SJCRH30 (cell line): ENCODE measurements around the gene OTOP3. TPM values are rescaled to one million over a fixed set of nuclear protein-coding genes. Genes with fewer than 3 reads are reported as not detected.

Source experiments
- DNase-seq, 2 experiments: peaks; one replicate each; pipeline ENCODE4 v3.0.0-alpha.2; 2015 to 2020
- H3K27ac ChIP-seq: fragments of 250-450 bp; sonication (Bioruptor Pico); 2 replicates; pipeline ENCODE4 v1.5.1; 2020; ENCODE audit warnings: mild to moderate bottlenecking, moderate library complexity
- H3K27me3 ChIP-seq: fragments of 250-450 bp; sonication (Bioruptor Pico); 2 replicates; pipeline ENCODE4 v1.5.1; 2020; ENCODE audit warnings: mild to moderate bottlenecking, moderate library complexity
- H3K36me3 ChIP-seq: fragments of 250-450 bp; sonication (Bioruptor Pico); 2 replicates; pipeline ENCODE4 v1.5.1; 2020; ENCODE audit warnings: mild to moderate bottlenecking, moderate library complexity
- H3K4me1 ChIP-seq: fragments of 250-450 bp; sonication (Bioruptor Pico); 2 replicates; pipeline ENCODE4 v1.5.1; 2020; ENCODE audit warnings: mild to moderate bottlenecking, moderate library complexity
- H3K4me3 ChIP-seq: fragments of 250-450 bp; sonication (Bioruptor Pico); 2 replicates; pipeline ENCODE4 v1.5.1; 2020; ENCODE audit warnings: mild to moderate bottlenecking, moderate library complexity
- H3K9me3 ChIP-seq: fragments of 250-450 bp; sonication (Bioruptor Pico); replicated peaks from 2 replicates; pipeline ENCODE4 v1.5.1; 2020; ENCODE audit warnings: mild to moderate bottlenecking, moderate library complexity
- total RNA-seq: library from RNA; depleted of rRNA; stranded (reverse); fragments of >200 nt; shearing (Covaris generic); gene quantifications from 2 replicates; pipeline ENCODE4 v1.2.3, GENCODE V29; 2014

Gene OTOP3
- total RNA-seq, 1 experiment from 2014 or later: not detected

DNA sequence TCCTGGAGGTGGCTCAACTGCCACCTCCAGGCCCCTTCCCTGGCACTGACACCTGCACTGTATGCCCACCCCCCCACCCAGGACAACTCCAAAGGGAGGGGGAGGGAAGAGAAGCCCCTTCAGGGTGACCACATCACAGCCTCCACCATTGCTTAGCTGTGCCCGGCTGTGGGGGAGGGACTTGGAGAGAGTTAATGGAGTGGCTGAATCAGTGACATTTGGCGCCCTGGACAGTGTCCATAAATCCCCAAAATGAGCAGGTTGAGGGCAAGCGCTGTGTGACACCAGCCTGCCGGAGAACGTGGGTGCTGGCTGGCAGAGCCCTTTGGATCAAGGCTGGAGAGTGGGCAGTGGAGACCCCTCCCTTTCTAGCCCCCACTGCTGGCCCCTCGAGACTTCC, 13.5 kb upstream of the OTOP3 start:
- no peak for DNase-seq
- Histone ChIP-seq H3K4me1 (0 out of 2 replicates have a peak, but pooled peaks cover 2% of the 10 kb centered on the region), H3K36me3 (no peaks in the 10 kb centered on the region), H3K4me3 (no peak overlapping the region), H3K9me3 (no peaks in the 10 kb centered on the region), H3K27ac (no peak overlapping the region), H3K27me3 (peaks cover 49% of the 10 kb centered on the region)

DNA sequence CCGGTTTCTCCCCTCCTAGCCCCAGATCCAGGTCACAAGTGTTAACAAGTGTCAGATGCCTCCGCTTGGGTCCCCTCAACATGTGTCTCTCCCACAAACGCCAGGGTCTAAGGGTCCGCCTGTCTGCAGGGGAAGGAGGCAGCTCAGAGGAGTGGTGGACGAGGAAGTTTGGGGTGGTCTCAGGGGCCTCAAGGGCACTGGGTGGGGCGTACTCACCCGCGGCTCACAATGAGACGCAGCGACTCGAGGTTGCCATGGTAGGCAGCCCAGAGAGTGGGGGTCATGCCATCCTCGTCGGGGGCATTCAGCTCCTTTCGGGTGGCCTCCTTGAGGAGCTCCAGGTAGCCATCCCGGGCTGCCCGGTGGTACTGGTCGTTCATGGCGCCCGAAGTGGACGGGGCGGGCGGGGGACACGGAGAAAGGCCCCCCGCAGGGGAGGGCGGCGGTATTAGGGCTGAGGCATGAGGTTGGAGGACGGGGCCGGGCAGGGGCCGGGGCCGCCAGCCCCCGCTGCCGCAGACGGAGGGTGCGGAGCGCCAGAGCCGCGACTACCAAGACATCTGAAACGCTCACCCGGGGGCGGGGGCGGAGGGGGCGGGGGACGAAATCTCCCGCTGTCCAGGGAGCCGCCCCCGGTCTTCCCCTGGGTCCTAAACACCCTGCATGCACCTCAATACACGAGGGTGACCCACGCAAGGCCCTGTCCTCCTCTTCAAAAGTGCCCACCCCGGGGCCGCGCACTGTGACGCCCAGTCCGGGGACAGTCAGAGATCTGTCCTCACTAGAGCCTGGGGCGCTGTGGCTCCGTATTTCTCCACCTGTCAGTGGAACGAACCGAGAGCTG, 12.8 kb upstream of the OTOP3 start, which contains the start of gene USH1G:
TSS of gene USH1G (minus strand) at position 562 of the 844 bp plus-strand sequence. CDS start at position 380, 182 bp downstream.
- Histone ChIP-seq H3K4me1 (0 out of 2 replicates have a peak, but pooled peaks cover 2% of the 10 kb centered on the region), H3K36me3 (no peaks in the 10 kb centered on the region), H3K27me3 (peaks cover 49% of the 10 kb centered on the region), H3K27ac (no peak within 1 kb of the TSS), H3K4me3 (no peak within 1 kb of the TSS), H3K9me3 (no peaks in the 10 kb centered on the region)
- peak; percentile 22 to 51 for DNase-seq

DNA sequence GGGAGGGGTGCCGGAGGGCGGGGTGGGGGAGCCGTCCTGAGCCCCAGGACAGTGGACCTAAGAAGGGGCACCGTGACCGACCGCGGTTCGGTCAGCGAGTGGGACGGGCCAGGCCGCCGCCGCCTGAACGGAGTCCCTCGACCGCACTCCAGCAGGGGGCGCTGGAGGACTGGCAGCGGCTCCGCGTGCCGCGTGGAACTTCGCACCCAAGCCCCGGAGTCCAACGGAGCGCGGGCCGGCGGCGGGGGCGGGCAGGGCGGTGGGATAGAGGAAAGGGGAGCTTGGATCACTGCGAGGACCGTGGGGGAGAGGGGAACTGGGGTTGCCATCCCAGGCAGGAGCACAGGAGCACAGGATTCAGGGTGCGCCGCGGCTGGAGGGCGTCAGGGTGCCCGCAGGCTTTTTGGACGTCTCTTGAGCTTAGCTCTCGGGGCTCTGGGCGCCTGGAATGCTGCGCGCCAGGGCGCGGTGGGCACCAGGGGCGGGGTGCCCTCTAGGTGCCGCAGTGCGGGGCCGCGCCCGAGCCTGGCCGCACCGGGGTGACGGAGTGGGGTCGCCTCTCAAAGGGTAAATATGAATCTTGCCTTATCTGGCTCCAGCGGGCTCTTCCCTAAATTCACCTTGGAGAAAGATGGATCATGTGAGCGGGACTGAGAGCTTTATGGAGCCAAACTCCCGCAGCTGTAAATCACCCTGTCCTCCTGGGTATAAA, 12.0 kb upstream of the OTOP3 start:
- H3K36me3 ChIP-seq: no peaks in the 10 kb centered on the region
- H3K4me1 ChIP-seq: 0 out of 2 replicates have a peak, but pooled peaks cover 2% of the 10 kb centered on the region
- peak in 1 of 2 experiments; percentile 24 for DNase-seq
- H3K9me3 ChIP-seq: no peaks in the 10 kb centered on the region
- H3K27me3 ChIP-seq: peaks cover 49% of the 10 kb centered on the region
- no peak overlapping the region for H3K4me3 ChIP-seq
- H3K27ac ChIP-seq: no peak overlapping the region

DNA sequence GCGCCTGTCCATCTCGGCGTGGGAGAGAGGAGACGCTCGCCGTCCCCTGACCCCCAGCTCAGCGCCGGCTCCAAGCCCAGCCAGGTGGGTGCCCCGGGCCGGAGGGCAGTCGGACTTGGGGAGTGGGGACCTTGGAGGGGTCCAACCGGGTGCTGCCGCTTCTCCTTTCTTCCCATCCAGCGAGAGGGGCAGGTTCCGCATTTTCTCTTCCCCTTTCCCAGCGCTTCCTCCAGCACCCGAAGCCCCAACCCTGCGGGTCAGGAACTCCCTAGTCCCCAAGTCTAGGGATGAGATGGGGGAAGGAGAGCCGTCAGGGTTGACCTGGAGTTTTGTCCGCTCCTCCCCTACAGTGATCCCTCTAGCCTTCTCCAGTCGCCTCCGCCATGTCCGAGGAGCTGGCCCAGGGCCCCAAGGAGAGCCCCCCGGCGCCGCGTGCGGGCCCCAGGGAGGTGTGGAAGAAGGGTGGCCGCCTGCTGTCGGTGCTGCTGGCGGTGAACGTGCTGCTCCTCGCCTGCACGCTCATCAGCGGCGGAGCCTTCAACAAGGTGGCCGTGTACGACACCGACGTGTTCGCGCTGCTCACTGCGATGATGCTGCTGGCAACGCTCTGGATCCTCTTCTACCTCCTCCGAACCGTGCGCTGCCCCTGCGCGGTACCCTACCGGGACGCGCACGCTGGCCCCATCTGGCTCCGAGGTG, 11.3 kb upstream of the OTOP3 start, which contains the start of gene OTOP2:
TSS of gene OTOP2 (plus strand) at position 24 of the 699 bp plus-strand sequence. CDS start at position 384, 360 bp downstream.
- no peak within 1 kb of the TSS for H3K4me3 ChIP-seq
- no peak for DNase-seq
- no peaks in the 10 kb centered on the region for H3K9me3 ChIP-seq
- peaks cover 50% of the 10 kb centered on the region for H3K27me3 ChIP-seq
- H3K27ac ChIP-seq: no peak within 1 kb of the TSS
- 0 out of 2 replicates have a peak, but pooled peaks cover 2% of the 10 kb centered on the region for H3K4me1 ChIP-seq
- no peaks in the 10 kb centered on the region for H3K36me3 ChIP-seq

- H3K27ac ChIP-seq: no peak overlapping the region
- H3K27me3 ChIP-seq: peaks cover 52% of the 10 kb centered on the region
- no peak for DNase-seq
- H3K36me3 ChIP-seq: no peaks in the 10 kb centered on the region
- 0 out of 2 replicates have a peak, but pooled peaks cover 2% of the 10 kb centered on the region for H3K4me1 ChIP-seq
- H3K4me3 ChIP-seq: no peak overlapping the region
- H3K9me3 ChIP-seq: no peaks in the 10 kb centered on the region
These were observed 10.5 kb upstream of the OTOP3 start for GRCh38 chr17:74925242-74925641.

DNA sequence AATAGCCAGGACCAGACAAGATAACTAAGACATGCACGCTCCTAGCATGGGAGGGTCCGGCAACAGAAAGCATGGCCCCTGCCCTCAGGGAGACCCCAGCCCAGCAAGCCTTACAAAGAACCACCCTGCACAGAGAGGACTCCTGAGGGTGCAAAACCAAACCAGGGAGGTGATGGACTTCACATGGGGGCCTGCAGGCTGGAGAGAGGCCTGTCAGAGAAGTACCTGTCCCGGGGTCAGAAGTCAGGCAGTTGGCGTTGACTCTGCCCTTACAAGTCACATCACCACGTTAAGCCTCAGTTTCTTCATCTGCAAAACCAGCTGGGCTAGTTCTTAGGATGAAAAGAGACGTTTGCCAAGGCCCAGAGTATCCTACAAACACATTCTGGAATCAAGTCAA, 6.9 kb upstream of the OTOP3 start:
- no peak overlapping the region for H3K4me3 ChIP-seq
- no peaks in the 10 kb centered on the region for H3K36me3 ChIP-seq
- H3K27ac ChIP-seq: no peak overlapping the region
- no peaks in the 10 kb centered on the region for H3K4me1 ChIP-seq
- no peak for DNase-seq
- no peaks in the 10 kb centered on the region for H3K9me3 ChIP-seq
- peaks cover 40% of the 10 kb centered on the region for H3K27me3 ChIP-seq

GRCh38 chr17:74930535-74931036, 5.1 kb upstream of the OTOP3 start:
- DNase-seq: no peak
- Histone ChIP-seq H3K27me3 (peaks cover 35% of the 10 kb centered on the region), H3K36me3 (no peaks in the 10 kb centered on the region), H3K27ac (no peak overlapping the region), H3K9me3 (no peaks in the 10 kb centered on the region), H3K4me3 (no peak overlapping the region), H3K4me1 (no peaks in the 10 kb centered on the region)

DNA sequence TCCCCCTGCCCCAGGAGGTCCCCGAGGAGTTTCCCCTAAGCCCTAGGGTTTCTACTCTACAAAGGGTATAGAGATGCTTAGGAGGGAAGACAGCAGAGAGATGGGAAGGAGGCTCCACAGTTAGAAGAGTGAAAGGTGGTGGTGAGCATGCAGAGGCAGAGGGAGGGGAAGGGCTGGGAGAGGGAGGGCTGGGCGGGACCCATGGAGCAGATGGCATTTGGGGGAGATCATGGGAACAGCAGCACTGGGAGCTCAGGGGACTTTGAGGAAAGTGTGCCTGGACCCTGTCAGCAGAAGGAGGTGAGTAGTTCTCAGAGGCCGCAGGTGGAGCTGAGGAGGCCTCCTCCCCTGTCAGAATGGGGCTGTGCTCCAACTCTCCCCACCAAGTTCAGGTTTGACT, 650 bp upstream of the OTOP3 start:
- Histone ChIP-seq H3K27me3 (peaks cover 38% of the 10 kb centered on the region), H3K27ac (no peak overlapping the region)

GRCh38 chr17:74936470-74936799, 737 bp downstream of the OTOP3 start:
- peaks cover 34% of the 10 kb centered on the region for H3K27me3 ChIP-seq
- no peaks in the 10 kb centered on the region for H3K4me1 ChIP-seq
- H3K27ac ChIP-seq: no peak overlapping the region
- H3K36me3 ChIP-seq: no peaks in the 10 kb centered on the region
- no peak overlapping the region for H3K4me3 ChIP-seq
- no peaks in the 10 kb centered on the region for H3K9me3 ChIP-seq
- DNase-seq: no peak

More for the DNA sequence above, 650 bp upstream of the OTOP3 start:
- DNase-seq: no peak
- H3K36me3 ChIP-seq: no peaks in the 10 kb centered on the region
- no peak overlapping the region for H3K4me3 ChIP-seq
- no peaks in the 10 kb centered on the region for H3K4me1 ChIP-seq
- H3K9me3 ChIP-seq: no peaks in the 10 kb centered on the region

DNA sequence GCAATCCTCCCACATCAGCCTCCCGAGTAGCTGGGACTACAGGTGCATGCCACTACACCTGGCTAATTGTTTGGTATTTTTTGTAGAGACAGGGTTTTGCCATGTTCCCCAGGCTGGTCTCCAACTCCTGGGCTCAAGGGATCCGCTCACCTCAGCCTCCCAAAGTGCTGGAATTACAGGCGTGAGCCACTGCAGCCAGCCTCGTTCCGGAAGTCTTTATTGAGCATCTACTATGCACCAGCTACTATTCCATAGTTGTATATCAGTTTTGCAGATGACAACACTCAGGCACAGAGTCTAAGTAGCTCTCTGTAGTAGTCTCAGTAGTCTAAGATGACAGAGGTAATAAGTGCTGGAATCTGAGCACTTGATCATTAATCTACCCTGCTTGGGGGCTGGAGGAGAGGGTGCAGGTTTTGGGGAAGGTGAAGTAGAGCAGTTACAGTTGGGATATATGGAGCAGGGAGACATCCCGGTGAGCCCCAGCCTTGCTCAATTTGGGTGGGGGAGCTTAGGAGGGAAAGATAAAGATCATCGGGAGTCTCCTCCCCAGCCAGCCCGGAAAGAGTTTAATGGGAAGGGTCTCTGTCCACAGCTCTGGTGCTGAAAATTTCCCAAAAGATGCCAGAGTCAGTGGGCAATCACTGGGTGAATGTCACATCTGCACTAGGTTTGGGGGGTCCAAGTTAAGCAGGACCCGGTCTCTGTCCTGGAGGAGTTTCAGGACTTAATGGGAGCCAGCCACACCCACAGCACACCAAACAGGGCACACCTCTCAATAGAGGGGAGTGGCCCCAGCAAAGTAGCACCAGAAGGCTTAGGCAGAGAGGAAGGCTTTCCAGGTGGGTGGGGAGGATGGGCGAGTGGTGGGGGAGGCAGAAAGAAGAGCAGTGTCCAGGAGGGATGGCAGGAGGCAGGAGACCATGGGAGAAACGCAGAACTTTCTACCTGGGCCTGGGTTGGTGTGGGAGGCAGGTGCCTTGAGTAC, 1.7 kb downstream of the OTOP3 start:
- H3K9me3 ChIP-seq: no peaks in the 10 kb centered on the region
- DNase-seq: peak in 1 of 2 experiments; percentile 40
- no peak overlapping the region for H3K4me3 ChIP-seq
- H3K36me3 ChIP-seq: no peaks in the 10 kb centered on the region
- H3K4me1 ChIP-seq: no peaks in the 10 kb centered on the region
- H3K27me3 ChIP-seq: peaks cover 32% of the 10 kb centered on the region
- no peak overlapping the region for H3K27ac ChIP-seq

GRCh38 chr17:74938194-74938950, 2.7 kb downstream of the OTOP3 start:
- H3K4me1 ChIP-seq: no peaks in the 10 kb centered on the region
- no peak overlapping the region for H3K4me3 ChIP-seq
- no peaks in the 10 kb centered on the region for H3K36me3 ChIP-seq
- H3K27ac ChIP-seq: no peak overlapping the region
- peaks cover 30% of the 10 kb centered on the region for H3K27me3 ChIP-seq
- DNase-seq: no peak
- no peaks in the 10 kb centered on the region for H3K9me3 ChIP-seq

GRCh38 chr17:74939534-74939933, 3.8 kb downstream of the OTOP3 start:
- no peak overlapping the region for H3K4me3 ChIP-seq
- H3K27me3 ChIP-seq: peaks cover 23% of the 10 kb centered on the region; the same call in 1 of the 2 replicates
- H3K27ac ChIP-seq: no peak overlapping the region
- no peaks in the 10 kb centered on the region for H3K36me3 ChIP-seq
- H3K9me3 ChIP-seq: no peaks in the 10 kb centered on the region
- no peak for DNase-seq
- H3K4me1 ChIP-seq: no peaks in the 10 kb centered on the region

GRCh38 chr17:74941128-74941725, 5.5 kb downstream of the OTOP3 start:
- Histone ChIP-seq H3K27me3 (peaks cover 15% of the 10 kb centered on the region), H3K9me3 (no peaks in the 10 kb centered on the region), H3K36me3 (no peaks in the 10 kb centered on the region), H3K4me3 (no peak overlapping the region), H3K27ac (no peak overlapping the region), H3K4me1 (no peaks in the 10 kb centered on the region)
- no peak for DNase-seq
